Mesodermal cell (in vitro differentiated cells): Measurements from ENCODE around the gene RXYLT1. TPM values are rescaled to one million over a fixed set of nuclear protein-coding genes. Genes with fewer than 3 reads are reported as not detected.
"Not testable (repeated sequence)": the region's sequence is repeated elsewhere in the genome, so short reads cannot be mapped to it uniquely, and the experiment has no call there.

Experiments used
- H3K27ac ChIP-seq: 2 replicates; pipeline ENCODE4 v1.7.0; 2013; ENCODE audit warnings: mild to moderate bottlenecking, low read depth, low read length, moderate library complexity; ENCODE audit not compliant: severe bottlenecking
- H3K36me3 ChIP-seq: 2 replicates; pipeline ENCODE4 v1.7.1; 2013; ENCODE audit warnings: mild to moderate bottlenecking, low read length, moderate library complexity; ENCODE audit not compliant: control insufficient read depth, insufficient read depth
- H3K4me1 ChIP-seq: one replicate; pipeline ENCODE4 v1.7.1; 2013; ENCODE audit warnings: mild to moderate bottlenecking, low read length; ENCODE audit not compliant: insufficient read depth, control insufficient read depth, poor library complexity, severe bottlenecking
- H3K4me3 ChIP-seq: 2 replicates; pipeline ENCODE4 v1.7.0; 2013; ENCODE audit warnings: low read length, control low read depth, mild to moderate bottlenecking; ENCODE audit not compliant: insufficient read depth, poor library complexity, severe bottlenecking; ENCODE audit errors: extremely low read depth
- H3K9me3 ChIP-seq: 2 replicates; pipeline ENCODE4 v1.7.1; 2013; ENCODE audit warnings: mild to moderate bottlenecking, low read length, moderate library complexity; ENCODE audit not compliant: control insufficient read depth
- WGBS, 2 experiments: methylation state at CpG; one replicate each; pipeline ENCODE4 v1.1.5; 2013; ENCODE audit warnings: missing lambda C conversion rate in 2 of 2; ENCODE audit not compliant: insufficient coverage in 2 of 2; 5-methylcytosine and 5-hydroxymethylcytosine counted together
- polyA plus RNA-seq, 2 experiments: library from polyadenylated mRNA; stranded (reverse); fragments of 50-300 nt; gene quantifications; one replicate each; pipeline ENCODE4 v1.2.3, GENCODE V29; 2013

The RXYLT1 gene
- polyA plus RNA-seq (2013, experiment 1 of 2), result 13.4 TPM
- 14.6 TPM for polyA plus RNA-seq (2013, experiment 2 of 2)

- H3K4me1 ChIP-seq, result no peaks in the 10 kb centered on the region
- peaks cover 26% of the 10 kb centered on the region for H3K36me3 ChIP-seq
- WGBS, 2 experiments, result 1% methylated on average over 41 to 75 of the region's 86 CpGs
- no peaks in the 10 kb centered on the region for H3K9me3 ChIP-seq
- H3K4me3 ChIP-seq, result peak within 1 kb of the TSS; percentile 63
- H3K27ac ChIP-seq, result peak within 1 kb of the TSS; percentile 91
Measured at GRCh38 chr12:63779498-63780481, at the start of gene RXYLT1. Gene RXYLT1, plus strand, starts transcription at chr12:63779909. Its CDS starts 52 bp downstream, at chr12:63779961.

- not testable (repeated sequence) for H3K27ac ChIP-seq, H3K4me1 ChIP-seq, H3K4me3 ChIP-seq, H3K36me3 ChIP-seq, H3K9me3 ChIP-seq
Measured at GRCh38 chr12:63732779-63733178, 46.9 kb upstream of the RXYLT1 start.

- not testable (repeated sequence) for H3K9me3 ChIP-seq, H3K4me3 ChIP-seq, H3K4me1 ChIP-seq, H3K36me3 ChIP-seq, H3K27ac ChIP-seq
- WGBS, 2 experiments, result no CpG with 5 or more reads among the region's 3 CpGs
Measured at GRCh38 chr12:63733585-63733984, 46.1 kb upstream of the RXYLT1 start.

GRCh38 chr12:63740551-63740950 lies 39.2 kb upstream of the RXYLT1 start:
- H3K36me3 ChIP-seq, H3K27ac ChIP-seq, H3K9me3 ChIP-seq, H3K4me3 ChIP-seq, H3K4me1 ChIP-seq: not testable (repeated sequence)
- WGBS, 2 experiments, result no CpG with 5 or more reads among the region's 2 CpGs

GRCh38 chr12:63741431-63741830 lies 38.3 kb upstream of the RXYLT1 start:
- H3K36me3 ChIP-seq, H3K9me3 ChIP-seq: not testable (repeated sequence)

GRCh38 chr12:63744110-63744509 lies 35.6 kb upstream of the RXYLT1 start:
- not testable (repeated sequence) for H3K9me3 ChIP-seq, H3K27ac ChIP-seq, H3K4me3 ChIP-seq, H3K4me1 ChIP-seq, H3K36me3 ChIP-seq
- WGBS, 2 experiments, result no CpG with 5 or more reads among the region's 2 CpGs

More at GRCh38 chr12:63741431-63741830, 38.3 kb upstream of the RXYLT1 start:
- not testable (repeated sequence) for H3K4me3 ChIP-seq, H3K27ac ChIP-seq, H3K4me1 ChIP-seq
- no CpG with 5 or more reads among the region's 1 CpG for WGBS, 2 experiments

- not testable (repeated sequence) for H3K4me3 ChIP-seq, H3K36me3 ChIP-seq, H3K4me1 ChIP-seq, H3K27ac ChIP-seq, H3K9me3 ChIP-seq
- WGBS, 2 experiments, result 72% methylated on average over 7 of the region's 11 CpGs; no CpG with 5 or more reads in 1 of the 2 experiments
Measured at GRCh38 chr12:63746470-63746869, 33.2 kb upstream of the RXYLT1 start.

GRCh38 chr12:63747136-63747535 lies 32.6 kb upstream of the RXYLT1 start:
- H3K9me3 ChIP-seq, H3K4me3 ChIP-seq, H3K27ac ChIP-seq, H3K4me1 ChIP-seq, H3K36me3 ChIP-seq: not testable (repeated sequence)

GRCh38 chr12:63747553-63747952 lies 32.2 kb upstream of the RXYLT1 start:
- Histone ChIP-seq H3K4me3 (no peak overlapping the region), H3K27ac (no peak overlapping the region), H3K36me3 (no peaks in the 10 kb centered on the region), H3K9me3 (no peaks in the 10 kb centered on the region), H3K4me1 (no peaks in the 10 kb centered on the region)
- WGBS, 2 experiments, result 78% methylated on average over 3 of the region's 5 CpGs; no CpG with 5 or more reads in 1 of the 2 experiments

- WGBS, 2 experiments, result 60 to 100% methylated on average over 1 of the region's 2 CpGs
- Histone ChIP-seq H3K4me1 (no peaks in the 10 kb centered on the region), H3K27ac (no peak overlapping the region)
Measured at GRCh38 chr12:63752283-63752682, 27.4 kb upstream of the RXYLT1 start.

GRCh38 chr12:63752841-63753240 lies 26.9 kb upstream of the RXYLT1 start:
- Histone ChIP-seq H3K4me1 (no peaks in the 10 kb centered on the region), H3K36me3 (no peaks in the 10 kb centered on the region), H3K27ac (no peak overlapping the region), H3K9me3 (no peaks in the 10 kb centered on the region), H3K4me3 (no peak overlapping the region)
- 82 to 89% methylated on average over 1 of the region's 2 CpGs for WGBS, 2 experiments

More at GRCh38 chr12:63752283-63752682, 27.4 kb upstream of the RXYLT1 start:
- H3K36me3 ChIP-seq, result no peaks in the 10 kb centered on the region
- no peaks in the 10 kb centered on the region for H3K9me3 ChIP-seq
- no peak overlapping the region for H3K4me3 ChIP-seq
